GM23338 (cell line): ENCODE results near the gene GET3. TPM values are rescaled to one million over a fixed set of nuclear protein-coding genes. Genes with fewer than 3 reads are reported as not detected.

Source experiments
- ATAC-seq: fragments of 200-7000 bp; cut with Tn5 transposase; 3 replicates; pipeline ENCODE4 v1.9.1; 2020
- DNase-seq: peaks from one replicate; pipeline ENCODE4 v3.0.0-alpha.2; 2015; ENCODE audit warnings: low spot score
- H2AFZ ChIP-seq: fragments of 200-600 bp; sonication (generic); 2 replicates; pipeline ENCODE4 v1.8.0; 2016; ENCODE audit warnings: antibody characterized with exemption, mild to moderate bottlenecking, moderate library complexity
- H3F3A ChIP-seq: fragments of 200-600 bp; sonication (generic); replicated peaks from 2 replicates; pipeline ENCODE4 v1.8.0; 2017; ENCODE audit warnings: antibody characterized with exemption, mixed run types, low read depth
- H3K27ac ChIP-seq: fragments of 200-600 bp; sonication (generic); 2 replicates; pipeline ENCODE4 v1.6.1; 2016; ENCODE audit warnings: low read depth
- H3K27me3 ChIP-seq: fragments of 200-600 bp; sonication (generic); 2 replicates; pipeline ENCODE4 v1.8.0; 2016; ENCODE audit warnings: mild to moderate bottlenecking, mixed run types, moderate library complexity; ENCODE audit not compliant: insufficient read depth
- H3K36me3 ChIP-seq: fragments of 200-600 bp; sonication (generic); 2 replicates; pipeline ENCODE4 v1.8.0; 2016; ENCODE audit warnings: mild to moderate bottlenecking; ENCODE audit not compliant: insufficient read depth
- H3K4me1 ChIP-seq: fragments of 200-600 bp; sonication (generic); 2 replicates; pipeline ENCODE4 v1.8.0; 2016; ENCODE audit warnings: mild to moderate bottlenecking, moderate library complexity; ENCODE audit not compliant: insufficient read depth
- H3K4me2 ChIP-seq: fragments of 200-600 bp; sonication (generic); 2 replicates; pipeline ENCODE4 v1.7.1; 2017; ENCODE audit warnings: mixed run types
- H3K4me3 ChIP-seq: fragments of 200-600 bp; sonication (generic); 2 replicates; pipeline ENCODE4 v1.6.1; 2016; ENCODE audit warnings: mixed run types
- H3K79me2 ChIP-seq: fragments of 200-600 bp; sonication (generic); replicated peaks from 2 replicates; pipeline ENCODE4 v1.8.0; 2017; ENCODE audit warnings: mild to moderate bottlenecking; ENCODE audit not compliant: insufficient read depth
- H3K9me2 ChIP-seq: fragments of 200-600 bp; sonication (generic); 2 replicates; pipeline ENCODE4 v1.8.0; 2017; ENCODE audit not compliant: insufficient read depth
- H4K20me1 ChIP-seq: fragments of 200-600 bp; sonication (generic); replicated peaks from 2 replicates; pipeline ENCODE4 v1.8.0; 2017; ENCODE audit warnings: mild to moderate bottlenecking; ENCODE audit not compliant: insufficient read depth
- H3K27ac Mint-ChIP-seq: 2 replicates; pipeline ENCODE4 v1.8.0; 2020; ENCODE audit warnings: inconsistent platforms, mild to moderate bottlenecking, moderate library complexity, mixed read lengths
- H3K27me3 Mint-ChIP-seq: 3 replicates; pipeline ENCODE4 v1.8.0; 2022; ENCODE audit warnings: low read depth, mild to moderate bottlenecking, moderate library complexity, mixed read lengths, inconsistent platforms; ENCODE audit not compliant: insufficient read depth, poor library complexity
- H3K36me3 Mint-ChIP-seq: 3 replicates; pipeline ENCODE4 v1.8.0; 2021; ENCODE audit warnings: low read depth, mild to moderate bottlenecking, inconsistent platforms, moderate library complexity, mixed read lengths
- H3K4me1 Mint-ChIP-seq: 3 replicates; pipeline ENCODE4 v1.8.0; 2020; ENCODE audit warnings: mild to moderate bottlenecking, inconsistent platforms, mixed read lengths
- H3K4me3 Mint-ChIP-seq: 3 replicates; pipeline ENCODE4 v1.8.0; 2021; ENCODE audit warnings: moderate library complexity, mild to moderate bottlenecking, inconsistent platforms, mixed read lengths
- H3K9me3 Mint-ChIP-seq: 3 replicates; pipeline ENCODE4 v1.8.0; 2020; ENCODE audit warnings: moderate library complexity, mild to moderate bottlenecking, inconsistent platforms, mixed read lengths
- EZH2 ChIP-seq: fragments of 200-600 bp; sonication (generic); IDR thresholded peaks from one replicate; pipeline ENCODE4 v1.8.0; 2017; ENCODE audit warnings: antibody characterized with exemption, mild to moderate bottlenecking, low read depth; ENCODE audit not compliant: unreplicated experiment
- EZH2phosphoT487 ChIP-seq: fragments of 200-600 bp; sonication (generic); IDR thresholded peaks from one replicate; pipeline ENCODE4 v1.8.1; 2018; ENCODE audit warnings: antibody characterized with exemption; ENCODE audit not compliant: unreplicated experiment
- ZNF114 ChIP-seq: fragments of 250-450 bp; sonication (Bioruptor Pico); IDR thresholded peaks from 2 replicates; pipeline ENCODE4 v1.5.0; 2020; ENCODE audit warnings: mild to moderate bottlenecking, moderate library complexity
- polyA plus RNA-seq: library from polyadenylated mRNA; unstranded; fragments of >200 nt; fragmentation: Nextera tagmentation; extraction: Ambion mirVana; gene quantifications from 2 replicates; pipeline ENCODE4 v1.2.1, GENCODE V29; 2016
- total RNA-seq: library from RNA; depleted of rRNA; stranded (reverse); fragments of >200 nt; shearing (Covaris generic); gene quantifications from 2 replicates; pipeline ENCODE4 v1.2.3, GENCODE V29; 2014
- TF ChIP-seq, protein P1 (sequence below): fragments of 250-450 bp; sonication (Bioruptor Pico); IDR thresholded peaks from 2 replicates; pipeline ENCODE4 v1.5.0; 2020; ENCODE audit warnings: mild to moderate bottlenecking, moderate library complexity
- TF ChIP-seq, protein P2 (sequence below): IDR thresholded peaks from 2 replicates; pipeline ENCODE4 v1.6.1; 2016; ENCODE audit warnings: antibody characterized with exemption
- TF ChIP-seq, protein P3 (sequence below): IDR thresholded peaks from one replicate; pipeline ENCODE4 v1.6.1; 2018; ENCODE audit warnings: antibody characterized with exemption; ENCODE audit not compliant: unreplicated experiment
- TF ChIP-seq, protein P4 (sequence below), 2 experiments: fragments of 200-600 bp in 1 of 2; sonication (generic) in 1 of 2; conservative IDR thresholded peaks; 2 replicates each; pipeline versions ENCODE4 v1.5.1 to v1.6.1; 2016 to 2017; ENCODE audit warnings: antibody characterized with exemption in 2 of 2, low read depth in 2 of 2, mild to moderate bottlenecking in 2 of 2, moderate library complexity in 1 of 2

The GET3 gene
- total and polyA plus RNA-seq, 2 experiments from 2014 or later: 90.4 to 109 TPM

DNA sequence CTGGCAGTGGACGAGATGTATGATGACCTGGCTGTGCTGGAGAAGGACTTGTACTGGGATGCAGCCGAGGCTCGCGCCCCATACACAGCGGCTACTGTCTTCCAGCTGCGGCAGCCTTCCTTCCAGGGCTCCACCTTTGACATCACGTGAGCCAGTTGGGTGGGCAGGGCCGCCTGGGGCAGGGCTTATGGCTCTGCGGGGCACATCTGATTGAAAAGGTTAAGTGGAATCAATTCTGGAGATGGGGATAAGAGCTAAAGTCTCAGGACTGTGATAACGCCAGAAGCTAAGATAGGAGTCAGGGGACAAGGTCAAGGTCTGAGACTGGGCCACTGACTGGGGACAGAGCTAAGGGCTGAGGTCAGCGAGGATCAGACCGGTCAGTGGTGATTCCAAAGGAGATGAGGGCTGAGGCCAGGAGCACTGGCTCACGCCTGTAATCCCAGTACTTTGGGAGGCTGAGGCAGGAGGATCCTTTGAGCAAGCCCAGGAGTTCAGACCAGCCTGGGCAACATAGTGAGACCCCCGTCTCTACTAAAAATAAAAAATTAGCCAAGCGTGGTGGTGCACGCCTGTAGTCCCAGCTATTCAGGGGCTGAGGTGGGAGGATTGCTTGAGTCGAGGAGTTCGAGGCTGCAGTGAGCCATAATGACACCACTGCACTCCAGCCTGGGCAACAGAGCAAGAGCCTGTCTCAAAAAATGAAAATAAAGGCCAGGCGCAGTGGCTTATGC, 19.0 kb downstream of the GET3 start:
- Histone ChIP-seq H3K9me2 (no peaks in the 10 kb centered on the region), H3K27ac (no peak overlapping the region), H2AFZ (no peak overlapping the region), H3K4me2 (no peak overlapping the region), H3K79me2 (no peaks in the 10 kb centered on the region), H3K36me3 (no peaks in the 10 kb centered on the region), H4K20me1 (peaks cover 4% of the 10 kb centered on the region; the same call in 1 of the 2 replicates), H3F3A (peaks cover 7% of the 10 kb centered on the region; the same call in 1 of the 2 replicates), H3K27me3 (peaks cover 3% of the 10 kb centered on the region; the same call in 1 of the 2 replicates), H3K4me3 (no peak overlapping the region), H3K4me1 (no peaks in the 10 kb centered on the region; the same call in 1 of the 2 replicates)
- H3K4me3 Mint-ChIP-seq: no peak overlapping the region
- peaks cover 3% of the 10 kb centered on the region; the same call in 2 of the 3 replicates for H3K9me3 Mint-ChIP-seq
- H3K36me3 Mint-ChIP-seq: peaks cover 6% of the 10 kb centered on the region; the same call in 2 of the 3 replicates
- ATAC-seq (no peak), DNase-seq (no peak)
- TF ChIP-seq, protein P1, sequence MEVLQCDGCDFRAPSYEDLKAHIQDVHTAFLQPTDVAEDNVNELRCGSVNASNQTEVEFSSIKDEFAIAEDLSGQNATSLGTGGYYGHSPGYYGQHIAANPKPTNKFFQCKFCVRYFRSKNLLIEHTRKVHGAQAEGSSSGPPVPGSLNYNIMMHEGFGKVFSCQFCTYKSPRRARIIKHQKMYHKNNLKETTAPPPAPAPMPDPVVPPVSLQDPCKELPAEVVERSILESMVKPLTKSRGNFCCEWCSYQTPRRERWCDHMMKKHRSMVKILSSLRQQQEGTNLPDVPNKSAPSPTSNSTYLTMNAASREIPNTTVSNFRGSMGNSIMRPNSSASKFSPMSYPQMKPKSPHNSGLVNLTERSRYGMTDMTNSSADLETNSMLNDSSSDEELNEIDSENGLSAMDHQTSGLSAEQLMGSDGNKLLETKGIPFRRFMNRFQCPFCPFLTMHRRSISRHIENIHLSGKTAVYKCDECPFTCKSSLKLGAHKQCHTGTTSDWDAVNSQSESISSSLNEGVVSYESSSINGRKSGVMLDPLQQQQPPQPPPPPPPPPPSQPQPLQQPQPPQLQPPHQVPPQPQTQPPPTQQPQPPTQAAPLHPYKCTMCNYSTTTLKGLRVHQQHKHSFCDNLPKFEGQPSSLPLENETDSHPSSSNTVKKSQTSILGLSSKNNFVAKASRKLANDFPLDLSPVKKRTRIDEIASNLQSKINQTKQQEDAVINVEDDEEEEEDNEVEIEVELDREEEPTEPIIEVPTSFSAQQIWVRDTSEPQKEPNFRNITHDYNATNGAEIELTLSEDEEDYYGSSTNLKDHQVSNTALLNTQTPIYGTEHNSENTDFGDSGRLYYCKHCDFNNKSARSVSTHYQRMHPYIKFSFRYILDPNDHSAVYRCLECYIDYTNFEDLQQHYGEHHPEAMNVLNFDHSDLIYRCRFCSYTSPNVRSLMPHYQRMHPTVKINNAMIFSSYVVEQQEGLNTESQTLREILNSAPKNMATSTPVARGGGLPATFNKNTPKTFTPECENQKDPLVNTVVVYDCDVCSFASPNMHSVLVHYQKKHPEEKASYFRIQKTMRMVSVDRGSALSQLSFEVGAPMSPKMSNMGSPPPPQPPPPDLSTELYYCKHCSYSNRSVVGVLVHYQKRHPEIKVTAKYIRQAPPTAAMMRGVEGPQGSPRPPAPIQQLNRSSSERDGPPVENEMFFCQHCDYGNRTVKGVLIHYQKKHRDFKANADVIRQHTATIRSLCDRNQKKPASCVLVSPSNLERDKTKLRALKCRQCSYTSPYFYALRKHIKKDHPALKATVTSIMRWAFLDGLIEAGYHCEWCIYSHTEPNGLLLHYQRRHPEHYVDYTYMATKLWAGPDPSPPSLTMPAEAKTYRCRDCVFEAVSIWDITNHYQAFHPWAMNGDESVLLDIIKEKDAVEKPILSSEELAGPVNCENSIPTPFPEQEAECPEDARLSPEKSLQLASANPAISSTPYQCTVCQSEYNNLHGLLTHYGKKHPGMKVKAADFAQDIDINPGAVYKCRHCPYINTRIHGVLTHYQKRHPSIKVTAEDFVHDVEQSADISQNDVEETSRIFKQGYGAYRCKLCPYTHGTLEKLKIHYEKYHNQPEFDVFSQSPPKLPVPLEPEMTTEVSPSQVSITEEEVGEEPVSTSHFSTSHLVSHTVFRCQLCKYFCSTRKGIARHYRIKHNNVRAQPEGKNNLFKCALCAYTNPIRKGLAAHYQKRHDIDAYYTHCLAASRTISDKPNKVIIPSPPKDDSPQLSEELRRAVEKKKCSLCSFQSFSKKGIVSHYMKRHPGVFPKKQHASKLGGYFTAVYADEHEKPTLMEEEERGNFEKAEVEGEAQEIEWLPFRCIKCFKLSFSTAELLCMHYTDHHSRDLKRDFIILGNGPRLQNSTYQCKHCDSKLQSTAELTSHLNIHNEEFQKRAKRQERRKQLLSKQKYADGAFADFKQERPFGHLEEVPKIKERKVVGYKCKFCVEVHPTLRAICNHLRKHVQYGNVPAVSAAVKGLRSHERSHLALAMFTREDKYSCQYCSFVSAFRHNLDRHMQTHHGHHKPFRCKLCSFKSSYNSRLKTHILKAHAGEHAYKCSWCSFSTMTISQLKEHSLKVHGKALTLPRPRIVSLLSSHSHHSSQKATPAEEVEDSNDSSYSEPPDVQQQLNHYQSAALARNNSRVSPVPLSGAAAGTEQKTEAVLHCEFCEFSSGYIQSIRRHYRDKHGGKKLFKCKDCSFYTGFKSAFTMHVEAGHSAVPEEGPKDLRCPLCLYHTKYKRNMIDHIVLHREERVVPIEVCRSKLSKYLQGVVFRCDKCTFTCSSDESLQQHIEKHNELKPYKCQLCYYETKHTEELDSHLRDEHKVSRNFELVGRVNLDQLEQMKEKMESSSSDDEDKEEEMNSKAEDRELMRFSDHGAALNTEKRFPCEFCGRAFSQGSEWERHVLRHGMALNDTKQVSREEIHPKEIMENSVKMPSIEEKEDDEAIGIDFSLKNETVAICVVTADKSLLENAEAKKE (CRISPR knock-in tag): no peak
- TF ChIP-seq EZH2: no peak
- TF ChIP-seq, protein P2, sequence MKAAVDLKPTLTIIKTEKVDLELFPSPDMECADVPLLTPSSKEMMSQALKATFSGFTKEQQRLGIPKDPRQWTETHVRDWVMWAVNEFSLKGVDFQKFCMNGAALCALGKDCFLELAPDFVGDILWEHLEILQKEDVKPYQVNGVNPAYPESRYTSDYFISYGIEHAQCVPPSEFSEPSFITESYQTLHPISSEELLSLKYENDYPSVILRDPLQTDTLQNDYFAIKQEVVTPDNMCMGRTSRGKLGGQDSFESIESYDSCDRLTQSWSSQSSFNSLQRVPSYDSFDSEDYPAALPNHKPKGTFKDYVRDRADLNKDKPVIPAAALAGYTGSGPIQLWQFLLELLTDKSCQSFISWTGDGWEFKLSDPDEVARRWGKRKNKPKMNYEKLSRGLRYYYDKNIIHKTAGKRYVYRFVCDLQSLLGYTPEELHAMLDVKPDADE: no peak
- TF ChIP-seq ZNF114 (CRISPR knock-in tag): no peak
- no peak for TF ChIP-seq EZH2phosphoT487
- TF ChIP-seq, protein P3, sequence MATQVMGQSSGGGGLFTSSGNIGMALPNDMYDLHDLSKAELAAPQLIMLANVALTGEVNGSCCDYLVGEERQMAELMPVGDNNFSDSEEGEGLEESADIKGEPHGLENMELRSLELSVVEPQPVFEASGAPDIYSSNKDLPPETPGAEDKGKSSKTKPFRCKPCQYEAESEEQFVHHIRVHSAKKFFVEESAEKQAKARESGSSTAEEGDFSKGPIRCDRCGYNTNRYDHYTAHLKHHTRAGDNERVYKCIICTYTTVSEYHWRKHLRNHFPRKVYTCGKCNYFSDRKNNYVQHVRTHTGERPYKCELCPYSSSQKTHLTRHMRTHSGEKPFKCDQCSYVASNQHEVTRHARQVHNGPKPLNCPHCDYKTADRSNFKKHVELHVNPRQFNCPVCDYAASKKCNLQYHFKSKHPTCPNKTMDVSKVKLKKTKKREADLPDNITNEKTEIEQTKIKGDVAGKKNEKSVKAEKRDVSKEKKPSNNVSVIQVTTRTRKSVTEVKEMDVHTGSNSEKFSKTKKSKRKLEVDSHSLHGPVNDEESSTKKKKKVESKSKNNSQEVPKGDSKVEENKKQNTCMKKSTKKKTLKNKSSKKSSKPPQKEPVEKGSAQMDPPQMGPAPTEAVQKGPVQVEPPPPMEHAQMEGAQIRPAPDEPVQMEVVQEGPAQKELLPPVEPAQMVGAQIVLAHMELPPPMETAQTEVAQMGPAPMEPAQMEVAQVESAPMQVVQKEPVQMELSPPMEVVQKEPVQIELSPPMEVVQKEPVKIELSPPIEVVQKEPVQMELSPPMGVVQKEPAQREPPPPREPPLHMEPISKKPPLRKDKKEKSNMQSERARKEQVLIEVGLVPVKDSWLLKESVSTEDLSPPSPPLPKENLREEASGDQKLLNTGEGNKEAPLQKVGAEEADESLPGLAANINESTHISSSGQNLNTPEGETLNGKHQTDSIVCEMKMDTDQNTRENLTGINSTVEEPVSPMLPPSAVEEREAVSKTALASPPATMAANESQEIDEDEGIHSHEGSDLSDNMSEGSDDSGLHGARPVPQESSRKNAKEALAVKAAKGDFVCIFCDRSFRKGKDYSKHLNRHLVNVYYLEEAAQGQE: no peak
- TF ChIP-seq, protein P4, sequence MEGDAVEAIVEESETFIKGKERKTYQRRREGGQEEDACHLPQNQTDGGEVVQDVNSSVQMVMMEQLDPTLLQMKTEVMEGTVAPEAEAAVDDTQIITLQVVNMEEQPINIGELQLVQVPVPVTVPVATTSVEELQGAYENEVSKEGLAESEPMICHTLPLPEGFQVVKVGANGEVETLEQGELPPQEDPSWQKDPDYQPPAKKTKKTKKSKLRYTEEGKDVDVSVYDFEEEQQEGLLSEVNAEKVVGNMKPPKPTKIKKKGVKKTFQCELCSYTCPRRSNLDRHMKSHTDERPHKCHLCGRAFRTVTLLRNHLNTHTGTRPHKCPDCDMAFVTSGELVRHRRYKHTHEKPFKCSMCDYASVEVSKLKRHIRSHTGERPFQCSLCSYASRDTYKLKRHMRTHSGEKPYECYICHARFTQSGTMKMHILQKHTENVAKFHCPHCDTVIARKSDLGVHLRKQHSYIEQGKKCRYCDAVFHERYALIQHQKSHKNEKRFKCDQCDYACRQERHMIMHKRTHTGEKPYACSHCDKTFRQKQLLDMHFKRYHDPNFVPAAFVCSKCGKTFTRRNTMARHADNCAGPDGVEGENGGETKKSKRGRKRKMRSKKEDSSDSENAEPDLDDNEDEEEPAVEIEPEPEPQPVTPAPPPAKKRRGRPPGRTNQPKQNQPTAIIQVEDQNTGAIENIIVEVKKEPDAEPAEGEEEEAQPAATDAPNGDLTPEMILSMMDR (conservative IDR thresholded peaks at IDR 0.05; ENCODE audit: low read depth in 2 of 2): no peak
- peaks cover 12% of the 10 kb centered on the region; the same call in 2 of the 3 replicates for H3K4me1 Mint-ChIP-seq
- no peak overlapping the region for H3K27ac Mint-ChIP-seq
- H3K27me3 Mint-ChIP-seq: peaks cover 29% of the 10 kb centered on the region
